Measurements from ENCODE around the gene SBNO2.
"Not testable (repeated sequence)": the region's sequence is repeated elsewhere in the genome, so short reads cannot be mapped to it uniquely, and the experiment has no call there.

Gene SBNO2

GRCh38 chr19:1206150-1206863, 32.2 kb upstream of the SBNO2 start:
- peak; percentile 41 for DNase-seq

GRCh38 chr19:1205114-1206099, 31.3 kb upstream of the SBNO2 start, which contains the start of gene STK11:
Gene STK11, plus strand, starts transcription at chr19:1205778. Its CDS starts 1,136 bp downstream, at chr19:1206914.
- peak; percentile 100 for DNase-seq

DNA sequence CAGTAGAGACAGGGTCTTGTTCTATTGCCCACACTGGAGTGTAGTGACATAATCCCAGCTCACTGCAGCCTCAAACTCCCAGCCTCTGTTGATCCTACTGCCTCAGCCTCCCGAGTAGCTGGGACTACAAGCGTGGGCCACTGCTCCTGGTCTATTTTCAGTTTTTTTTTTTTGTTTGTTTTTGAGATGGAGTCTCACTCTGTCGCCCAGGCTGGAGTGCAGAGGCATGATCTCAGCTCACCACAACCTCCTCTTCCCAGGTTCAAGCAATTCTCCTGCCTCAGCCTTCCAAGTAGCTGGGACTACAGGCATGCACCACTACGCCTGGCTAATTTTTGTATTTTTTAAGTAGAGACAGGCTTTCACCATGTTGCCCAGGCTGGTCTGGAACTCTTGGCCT, 26.5 kb upstream of the SBNO2 start:
- DNase-seq: not testable (repeated sequence)

GRCh38 chr19:1199531-1199930, 25.5 kb upstream of the SBNO2 start:
- no peak for DNase-seq

DNA sequence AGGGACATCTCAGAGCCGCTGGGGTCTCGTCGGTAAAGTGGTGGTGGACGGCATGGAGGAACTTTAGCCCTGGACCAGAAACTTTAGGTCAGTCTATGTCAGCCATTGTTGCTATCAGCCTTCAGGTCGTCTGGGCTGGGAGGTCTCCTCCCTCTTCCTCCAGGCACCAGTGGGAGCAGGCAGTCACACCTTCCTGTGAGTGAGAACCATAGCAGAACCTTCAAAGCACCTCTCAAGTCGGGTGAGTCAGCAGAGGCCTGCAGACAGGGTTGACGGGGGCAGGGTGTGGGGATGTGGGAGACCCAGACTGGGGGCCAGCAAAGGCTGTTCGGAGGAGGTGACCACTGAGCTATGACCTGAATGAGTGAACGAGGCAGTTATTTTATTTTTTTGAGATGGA, 15.4 kb upstream of the SBNO2 start:
- no peak for DNase-seq

- no peak for DNase-seq
Observed at GRCh38 chr19:1183543-1184172, 9.6 kb upstream of the SBNO2 start.

GRCh38 chr19:1182727-1183126, 8.7 kb upstream of the SBNO2 start:
- no peak for DNase-seq

DNA sequence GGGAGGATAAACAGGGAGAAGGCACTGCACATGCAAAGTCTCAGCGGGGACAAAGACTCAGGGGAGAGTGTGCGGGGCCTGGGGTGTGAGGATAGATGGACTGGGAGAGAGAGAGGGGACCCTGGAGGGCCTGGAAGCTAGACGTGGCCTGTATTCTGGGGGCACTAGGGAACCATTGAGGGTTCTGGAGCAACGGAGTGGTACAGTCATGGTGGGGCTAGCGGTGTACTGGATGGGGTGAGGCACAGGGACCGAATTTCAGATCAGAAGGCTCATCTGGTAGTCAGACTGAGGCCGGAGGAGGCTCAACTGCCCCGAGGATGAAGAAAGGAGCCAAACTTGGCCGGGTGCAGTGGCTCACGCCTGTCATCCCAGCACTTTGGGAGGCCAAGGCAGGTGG, 8.0 kb upstream of the SBNO2 start:
- no peak for DNase-seq

DNA sequence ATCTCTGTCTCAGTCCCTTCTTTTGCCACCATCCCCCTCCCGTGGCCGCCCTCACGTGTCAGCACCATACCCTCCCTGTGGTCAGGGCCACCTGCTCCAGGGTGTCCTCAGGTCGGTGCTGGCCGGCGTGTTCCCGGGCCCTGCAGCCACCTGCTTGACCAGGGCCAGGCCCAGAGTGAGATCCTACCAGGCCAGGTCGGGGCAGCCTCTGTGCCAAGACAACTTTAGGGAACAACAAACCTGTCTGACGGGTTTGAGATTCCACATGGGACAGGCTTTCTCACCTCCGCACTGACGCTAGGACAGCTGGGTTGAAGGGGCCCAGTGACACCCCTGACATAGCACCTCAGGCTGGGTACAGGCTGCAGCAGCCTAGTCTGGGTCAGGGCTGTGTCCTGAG, 7.5 kb upstream of the SBNO2 start:
- DNase-seq: no peak

GRCh38 chr19:1177322-1178114, 3.5 kb upstream of the SBNO2 start:
- DNase-seq: no peak

GRCh38 chr19:1173159-1173844, 766 bp downstream of the SBNO2 start:
- DNase-seq: no peak

- no peak for DNase-seq
Observed at GRCh38 chr19:1172353-1173158, 1.5 kb downstream of the SBNO2 start.

DNA sequence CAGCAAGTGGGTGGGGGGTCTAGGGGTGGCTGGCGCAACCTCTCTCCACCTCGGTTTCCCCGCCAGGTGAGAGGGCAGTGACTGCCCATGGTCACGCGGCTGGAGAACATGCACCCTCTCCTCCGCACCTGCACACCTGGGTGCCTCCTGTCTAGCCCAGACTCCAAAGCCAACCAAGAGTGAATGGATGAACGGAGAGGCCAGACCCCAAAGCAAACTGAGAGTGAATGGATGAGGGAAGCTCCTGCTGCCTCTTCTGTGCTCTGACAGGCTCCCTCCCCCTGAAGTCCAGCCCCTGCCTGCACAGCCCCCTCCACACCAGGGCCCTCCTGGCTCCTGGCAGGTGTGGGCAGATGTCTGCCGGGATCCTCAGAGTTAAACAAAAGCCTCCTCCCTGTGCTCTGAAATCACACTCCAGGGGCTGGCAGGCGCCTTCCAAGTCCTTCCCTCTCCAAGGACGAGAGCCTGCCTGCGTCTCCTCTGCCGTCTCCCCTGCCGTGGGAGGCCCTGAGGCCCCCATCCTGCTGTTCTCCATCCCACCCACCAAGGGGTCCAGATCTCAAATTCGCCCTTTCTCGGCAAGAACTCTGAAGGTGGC, 2.2 kb downstream of the SBNO2 start:
- DNase-seq: no peak

- DNase-seq: no peak
Observed at GRCh38 chr19:1170938-1171754, 2.9 kb downstream of the SBNO2 start.

DNA sequence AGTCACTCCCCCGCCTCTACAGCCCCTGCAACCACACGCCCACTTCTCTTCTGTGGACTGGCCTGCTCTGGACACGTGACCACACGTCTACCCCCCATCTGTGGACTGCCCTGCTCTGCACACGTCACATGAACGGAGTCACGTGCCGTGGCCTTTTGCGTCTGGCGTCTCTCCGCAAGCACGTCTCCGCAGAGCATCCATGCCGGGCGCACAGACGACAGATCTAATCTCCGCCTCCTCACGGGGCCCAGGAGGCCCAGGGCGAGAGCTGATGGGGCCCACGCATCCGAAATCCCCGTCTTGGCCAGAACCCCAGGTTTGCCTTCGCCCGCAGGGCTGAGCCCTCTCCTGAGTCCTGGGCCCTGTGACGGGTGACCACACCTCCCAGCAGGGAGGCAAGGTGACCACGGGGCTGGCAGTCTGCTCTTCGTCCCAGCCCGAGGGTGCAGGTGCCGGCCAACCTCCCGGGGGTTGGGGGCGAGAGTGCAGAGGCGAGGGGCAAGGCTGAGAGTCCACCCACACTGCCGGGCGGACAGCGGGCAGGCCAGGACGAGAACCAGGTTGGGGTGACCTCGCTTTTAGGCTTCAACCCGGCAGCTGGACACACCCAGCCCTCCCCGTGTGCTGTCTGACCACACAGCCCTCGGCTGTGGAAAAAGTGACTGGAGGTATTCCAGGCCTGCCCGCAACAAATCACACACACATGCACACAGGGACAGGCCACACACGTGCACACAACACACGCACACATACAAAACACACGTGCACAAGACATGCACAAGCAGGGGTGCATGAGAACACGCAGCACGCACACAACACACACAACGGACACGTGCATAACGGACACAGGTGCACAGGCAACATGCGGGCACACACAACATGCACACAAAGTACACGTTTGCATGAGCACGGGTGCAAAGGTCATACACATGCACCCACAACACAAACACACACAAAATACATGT, 3.9 kb downstream of the SBNO2 start:
- DNase-seq: no peak

DNA sequence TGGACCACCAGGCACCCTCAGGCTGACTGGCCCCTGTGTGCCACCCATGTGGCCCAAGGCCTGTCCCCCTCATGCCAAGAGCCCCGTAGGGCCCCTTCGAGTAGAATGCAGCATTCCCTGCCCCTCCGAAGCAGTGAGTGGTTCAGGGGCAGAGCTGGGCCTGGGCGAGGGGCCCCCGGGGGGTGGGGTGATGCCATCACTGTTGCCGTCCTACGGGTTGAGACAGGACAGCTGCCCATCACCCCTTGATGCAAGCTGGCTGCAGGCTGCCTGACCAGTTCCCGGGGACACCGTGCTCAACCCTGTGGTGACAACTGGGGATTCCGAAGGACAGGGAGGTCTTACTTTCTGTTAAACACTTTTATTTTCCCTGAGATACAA, 4.7 kb downstream of the SBNO2 start:
- no peak for DNase-seq

DNA sequence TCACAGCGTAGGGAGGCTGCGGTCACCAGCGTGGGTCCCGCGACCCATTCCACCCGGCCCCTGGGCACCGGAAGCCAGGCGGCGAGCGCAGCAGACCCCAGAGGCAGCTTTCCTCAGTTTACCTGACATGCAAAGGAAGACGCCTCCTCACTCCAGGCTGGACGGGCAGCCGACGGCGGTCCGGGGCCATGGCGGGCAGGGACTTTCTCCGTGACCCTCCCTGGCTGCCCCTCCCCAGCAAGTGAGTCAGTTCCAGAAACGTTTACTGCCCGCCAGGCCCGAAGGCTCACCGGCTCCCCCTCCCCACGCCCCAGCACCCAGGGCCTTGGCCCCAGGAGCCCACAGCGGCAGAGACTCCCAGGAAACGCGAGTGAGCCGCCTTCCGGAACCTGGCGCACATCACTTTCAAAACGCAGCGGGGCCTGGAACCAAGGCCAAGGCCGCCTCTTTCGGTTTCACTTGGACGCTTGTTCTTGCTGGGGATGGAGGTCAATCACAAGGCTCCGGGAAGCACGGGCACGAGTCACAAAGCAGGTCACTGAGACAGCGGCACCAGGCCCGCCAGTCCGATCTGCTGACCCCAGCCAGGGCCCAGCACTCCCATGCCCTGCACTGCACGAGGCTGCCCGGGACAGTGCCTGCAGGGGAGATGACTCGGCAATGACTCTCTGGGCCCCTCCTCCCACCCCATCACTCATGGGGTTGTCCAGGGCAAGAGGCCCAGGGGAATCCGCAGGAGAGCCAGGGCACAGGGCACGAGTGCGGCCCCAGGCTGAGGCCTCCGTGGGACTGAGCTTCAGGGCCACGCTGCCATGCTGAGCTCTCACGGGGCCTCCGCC, 5.3 kb downstream of the SBNO2 start:
- DNase-seq: no peak

Measured in activated CD4-positive, CD25-positive, alpha-beta regulatory T cell treated with anti-CD3 and anti-CD28 coated beads, Interleukin-2, amount 50 U/mL, for 72 hours (primary cell).